ENCODE data around the gene GIPC2. TPM values are rescaled to one million over a fixed set of nuclear protein-coding genes. Genes with fewer than 3 reads are reported as not detected.

Gene GIPC2
- total RNA-seq, 1 donor from 2014 or later: 0.64 TPM

GRCh38 chr1:78156805-78157521, 111.2 kb downstream of the GIPC2 start:
- Histone ChIP-seq H3K27ac (no peak overlapping the region), H3K4me1 (no peaks in the 10 kb centered on the region), H3K9me3 (no peaks in the 10 kb centered on the region), H3K27me3 (no peaks in the 10 kb centered on the region), H3K36me3 (no peaks in the 10 kb centered on the region), H3K4me3 (no peak overlapping the region)
- TF ChIP-seq, protein P1, sequence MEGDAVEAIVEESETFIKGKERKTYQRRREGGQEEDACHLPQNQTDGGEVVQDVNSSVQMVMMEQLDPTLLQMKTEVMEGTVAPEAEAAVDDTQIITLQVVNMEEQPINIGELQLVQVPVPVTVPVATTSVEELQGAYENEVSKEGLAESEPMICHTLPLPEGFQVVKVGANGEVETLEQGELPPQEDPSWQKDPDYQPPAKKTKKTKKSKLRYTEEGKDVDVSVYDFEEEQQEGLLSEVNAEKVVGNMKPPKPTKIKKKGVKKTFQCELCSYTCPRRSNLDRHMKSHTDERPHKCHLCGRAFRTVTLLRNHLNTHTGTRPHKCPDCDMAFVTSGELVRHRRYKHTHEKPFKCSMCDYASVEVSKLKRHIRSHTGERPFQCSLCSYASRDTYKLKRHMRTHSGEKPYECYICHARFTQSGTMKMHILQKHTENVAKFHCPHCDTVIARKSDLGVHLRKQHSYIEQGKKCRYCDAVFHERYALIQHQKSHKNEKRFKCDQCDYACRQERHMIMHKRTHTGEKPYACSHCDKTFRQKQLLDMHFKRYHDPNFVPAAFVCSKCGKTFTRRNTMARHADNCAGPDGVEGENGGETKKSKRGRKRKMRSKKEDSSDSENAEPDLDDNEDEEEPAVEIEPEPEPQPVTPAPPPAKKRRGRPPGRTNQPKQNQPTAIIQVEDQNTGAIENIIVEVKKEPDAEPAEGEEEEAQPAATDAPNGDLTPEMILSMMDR (IDR thresholded peaks at IDR 0.05): no peak
- DNase-seq (ENCODE audit: low spot score in 2 of 2): no peak
- intact Hi-C loops (cut with DNase I): no loop called here

GRCh38 chr1:78165816-78166215, 120.0 kb downstream of the GIPC2 start:
- TF ChIP-seq, protein P1 (IDR thresholded peaks at IDR 0.05): no peak
- DNase-seq (ENCODE audit: low spot score in 2 of 2): no peak
- no peaks in the 10 kb centered on the region for H3K27me3 ChIP-seq
- intact Hi-C loops (cut with DNase I): no loop called here
- no peak overlapping the region for H3K27ac ChIP-seq
- H3K36me3 ChIP-seq: no peaks in the 10 kb centered on the region
- no peak overlapping the region for H3K4me3 ChIP-seq
- H3K9me3 ChIP-seq: no peaks in the 10 kb centered on the region
- H3K4me1 ChIP-seq: no peaks in the 10 kb centered on the region

DNA sequence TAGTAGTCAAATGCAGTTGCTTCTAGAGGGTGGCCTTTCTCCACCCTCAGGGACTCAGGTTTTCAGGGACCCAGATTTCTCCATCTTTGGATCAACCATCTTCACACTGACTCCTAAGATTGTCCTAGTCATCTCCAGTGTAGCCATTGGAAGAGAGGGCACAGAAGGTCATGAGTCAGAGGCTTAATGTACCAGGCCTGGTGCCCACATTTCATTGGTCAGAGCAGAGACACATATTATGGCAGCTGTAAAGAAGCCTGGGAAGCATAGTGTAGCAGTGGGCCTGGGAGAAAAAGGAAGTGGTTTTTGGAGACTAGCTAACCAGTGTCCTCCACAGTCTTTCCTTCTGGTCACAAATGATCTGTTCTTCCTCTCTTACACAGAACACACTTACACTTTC, 122.5 kb downstream of the GIPC2 start:
- Histone ChIP-seq H3K27me3 (no peaks in the 10 kb centered on the region), H3K4me1 (no peaks in the 10 kb centered on the region), H3K27ac (no peak overlapping the region), H3K9me3 (no peaks in the 10 kb centered on the region), H3K36me3 (no peaks in the 10 kb centered on the region), H3K4me3 (no peak overlapping the region)
- intact Hi-C loops (cut with DNase I): no loop called here
- TF ChIP-seq, protein P1 (IDR thresholded peaks at IDR 0.05): no peak
- DNase-seq (ENCODE audit: low spot score in 2 of 2): no peak

- DNase-seq (ENCODE audit: low spot score in 2 of 2): no peak
- no peak overlapping the region for H3K4me3 ChIP-seq
- no peaks in the 10 kb centered on the region for H3K36me3 ChIP-seq
- intact Hi-C loops (cut with DNase I): no loop called here
- TF ChIP-seq, protein P1 (IDR thresholded peaks at IDR 0.05): no peak
- no peaks in the 10 kb centered on the region for H3K9me3 ChIP-seq
- H3K4me1 ChIP-seq: no peaks in the 10 kb centered on the region
- H3K27me3 ChIP-seq: no peaks in the 10 kb centered on the region
- no peak overlapping the region for H3K27ac ChIP-seq
Observed at GRCh38 chr1:78170859-78171258, 125.1 kb downstream of the GIPC2 start.

DNA sequence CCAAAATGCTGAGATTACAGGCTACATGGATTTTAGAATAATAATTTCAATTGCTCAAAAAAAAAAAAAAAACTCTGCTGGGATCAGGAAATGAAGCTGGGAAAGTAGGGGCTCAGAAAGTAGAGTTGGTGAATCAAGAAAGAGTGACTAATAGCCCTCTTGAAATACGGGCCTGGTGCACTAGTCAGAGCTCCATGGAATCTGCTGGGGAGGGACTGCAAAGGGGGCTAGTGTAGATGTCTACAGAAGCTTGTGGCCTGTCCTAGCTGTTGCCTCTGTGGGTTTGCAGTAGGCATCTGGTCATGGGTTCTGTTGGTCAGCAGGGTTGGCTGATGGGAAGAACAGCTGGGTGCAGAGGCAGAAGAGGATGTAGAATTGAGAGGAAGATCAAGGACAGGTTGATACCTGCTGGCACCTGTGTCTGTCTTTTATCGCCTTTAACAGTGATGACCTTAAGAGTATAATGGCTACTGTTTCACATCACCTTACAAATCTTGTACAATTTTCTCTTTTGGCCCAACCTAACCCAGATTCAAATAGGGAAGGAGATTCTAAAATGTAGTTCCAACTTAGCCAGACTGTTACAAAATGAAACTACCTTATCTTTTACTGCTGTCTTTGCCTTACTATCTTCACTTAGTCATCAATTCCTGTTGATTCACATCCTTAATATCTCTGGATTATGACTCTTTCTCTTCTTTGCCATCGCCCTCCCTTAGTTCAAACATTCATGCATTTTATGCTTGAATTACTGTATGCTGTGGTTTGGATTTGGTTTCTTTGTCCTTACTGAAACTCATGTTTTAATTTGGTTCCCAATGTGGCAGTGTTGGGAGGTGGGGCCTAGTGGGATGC, 126.2 kb downstream of the GIPC2 start:
- no peaks in the 10 kb centered on the region for H3K4me1 ChIP-seq
- no peak overlapping the region for H3K4me3 ChIP-seq
- no peak overlapping the region for H3K27ac ChIP-seq
- TF ChIP-seq, protein P1 (IDR thresholded peaks at IDR 0.05): no peak
- H3K27me3 ChIP-seq: no peaks in the 10 kb centered on the region
- H3K36me3 ChIP-seq: no peaks in the 10 kb centered on the region
- no peak for DNase-seq (ENCODE audit: low spot score in 2 of 2)
- intact Hi-C loops (cut with DNase I): no loop called here
- no peaks in the 10 kb centered on the region for H3K9me3 ChIP-seq
